HG03280 (cell line): ENCODE results near the gene PLPP1.
"Not testable (repeated sequence)": the region's sequence is repeated elsewhere in the genome, so short reads cannot be mapped to it uniquely, and the experiment has no call there.

Experiments used
- ATAC-seq: cut with Tn5 transposase; IDR thresholded peaks from one replicate; pipeline ENCODE4 v1.9.1; 2021; ENCODE audit warnings: mild to moderate bottlenecking, moderate library complexity; ENCODE audit not compliant: unreplicated experiment

PLPP1 gene

GRCh38 chr5:55547781-55548180, 13.0 kb upstream of the PLPP1 start:
- ATAC-seq = no peak

GRCh38 chr5:55546947-55547346, 12.2 kb upstream of the PLPP1 start:
- no peak for ATAC-seq

GRCh38 chr5:55544341-55544740, 9.6 kb upstream of the PLPP1 start:
- ATAC-seq = no peak

- ATAC-seq = no peak
Observed at GRCh38 chr5:55541056-55541635, 6.4 kb upstream of the PLPP1 start.

GRCh38 chr5:55540525-55540924, 5.8 kb upstream of the PLPP1 start:
- ATAC-seq = no peak

- ATAC-seq = no peak
Observed at GRCh38 chr5:55540024-55540423, 5.3 kb upstream of the PLPP1 start.

GRCh38 chr5:55538661-55539060, 3.9 kb upstream of the PLPP1 start:
- ATAC-seq = no peak

GRCh38 chr5:55537315-55537714, 2.6 kb upstream of the PLPP1 start:
- not testable (repeated sequence) for ATAC-seq

- no peak for ATAC-seq
Observed at GRCh38 chr5:55535199-55535905, 588 bp upstream of the PLPP1 start.

GRCh38 chr5:55533521-55534435, 986 bp downstream of the PLPP1 start:
- peak; percentile 28 for ATAC-seq

- ATAC-seq = no peak
Observed at GRCh38 chr5:55530669-55531068, 4.1 kb downstream of the PLPP1 start.

GRCh38 chr5:55524816-55525215, 9.9 kb downstream of the PLPP1 start:
- ATAC-seq = no peak

GRCh38 chr5:55523293-55523692, 11.5 kb downstream of the PLPP1 start:
- ATAC-seq = no peak

- ATAC-seq = no peak
Observed at GRCh38 chr5:55521881-55522280, 12.9 kb downstream of the PLPP1 start.

- no peak for ATAC-seq
Observed at GRCh38 chr5:55520117-55520839, 14.5 kb downstream of the PLPP1 start.

GRCh38 chr5:55518831-55519390, 15.9 kb downstream of the PLPP1 start:
- ATAC-seq = no peak

GRCh38 chr5:55517804-55518203, 17.0 kb downstream of the PLPP1 start:
- ATAC-seq = no peak

GRCh38 chr5:55511010-55511409, 23.8 kb downstream of the PLPP1 start:
- no peak for ATAC-seq

GRCh38 chr5:55510523-55510880, 24.3 kb downstream of the PLPP1 start:
- ATAC-seq = no peak

- no peak for ATAC-seq
Observed at GRCh38 chr5:55509796-55510522, 24.8 kb downstream of the PLPP1 start.
